GM12878 (cell line): ENCODE data around the gene FAM174A. TPM values are rescaled to one million over a fixed set of nuclear protein-coding genes. Genes with fewer than 3 reads are reported as not detected.

Experiments
- ATAC-seq: fragments of 200-7000 bp; cut with Tn5 transposase; 3 replicates; pipeline ENCODE4 v1.9.1; 2020; ENCODE audit warnings: mild to moderate bottlenecking, moderate library complexity
- BruUV-seq: library from RNA; stranded (reverse); fragments of 400-500 nt; replicated peaks from 2 replicates; lab custom pipeline; 2021; lab: Mats Ljungman, UMichigan
- CTCF ChIA-PET: fragments of 300-600 bp; sonication (Branson Sonifier 250); formaldehyde crosslinking; extraction: SDS; loops from one replicate; lab custom pipeline; 2021; ENCODE audit warnings: inconsistent platforms; lab: Yijun Ruan, JAX
- POLR2A ChIA-PET: fragments of 350-600 bp; formaldehyde crosslinking; extraction: SDS; loops from one replicate; lab custom pipeline; 2021; ENCODE audit warnings: inconsistent platforms; lab: Charles Lee
- RAD21 ChIA-PET: fragments of 300-600 bp; sonication (Branson Sonifier 250); formaldehyde crosslinking; loops from one replicate; lab custom pipeline; 2023; ENCODE audit warnings: antibody characterized with exemption; ENCODE audit not compliant: unreplicated experiment; lab: Charles Lee
- SMC1A ChIA-PET: fragments of 300-600 bp; sonication (Branson Sonifier 250); formaldehyde crosslinking; loops from one replicate; lab custom pipeline; 2023; ENCODE audit not compliant: unreplicated experiment, uncharacterized antibody; lab: Charles Lee
- DNase-seq: peaks from one replicate; pipeline ENCODE4 v3.0.0-alpha.2; 2011; ENCODE audit warnings: low read depth, low spot score
- FAIRE-seq: peaks from 3 replicates; lab custom pipeline; 2011; peaks lifted over from hg19 to GRCh38; lab: Jason Lieb, UNC
- H2AFZ ChIP-seq: 2 replicates; pipeline ENCODE4 v1.6.0; 2011; ENCODE audit warnings: low read depth, low read length, control low read depth; ENCODE audit not compliant: control insufficient read depth
- H3K27ac ChIP-seq: 2 replicates; pipeline ENCODE4 v1.5.1; 2011; ENCODE audit warnings: control low read depth; ENCODE audit not compliant: control insufficient read depth, insufficient read depth
- H3K27me3 ChIP-seq, 2 experiments: replicated peaks in 1 of 2; 2 replicates each; pipeline versions ENCODE4 v1.6.0 to v1.6.1; 2011; ENCODE audit warnings: low read length in 1 of 2; ENCODE audit not compliant: control insufficient read depth in 2 of 2, insufficient read depth in 2 of 2
- H3K36me3 ChIP-seq, 2 experiments: 2 replicates each; pipeline ENCODE4 v1.5.1; 2011; ENCODE audit warnings: low read length in 1 of 2; ENCODE audit not compliant: control insufficient read depth in 2 of 2, insufficient read depth in 2 of 2
- H3K4me1 ChIP-seq: 2 replicates; pipeline ENCODE4 v1.6.1; 2011; ENCODE audit warnings: mild to moderate bottlenecking, low read length, moderate library complexity, mixed read lengths; ENCODE audit not compliant: control insufficient read depth, insufficient read depth
- H3K4me2 ChIP-seq: 2 replicates; pipeline ENCODE4 v1.6.0; 2011; ENCODE audit warnings: control low read depth; ENCODE audit not compliant: control insufficient read depth, insufficient read depth
- H3K4me3 ChIP-seq: fragments of 200-600 bp; sonication (generic); 2 replicates; pipeline ENCODE4 v1.5.1; 2016
- H3K79me2 ChIP-seq: 2 replicates; pipeline ENCODE4 v1.6.0; 2011; ENCODE audit warnings: low read length; ENCODE audit not compliant: control insufficient read depth, insufficient read depth
- H3K9ac ChIP-seq: 2 replicates; pipeline ENCODE4 v1.8.0; 2011; ENCODE audit warnings: low read length, control low read depth, mixed read lengths; ENCODE audit not compliant: control insufficient read depth, insufficient read depth
- H3K9me3 ChIP-seq: replicated peaks from 3 replicates; pipeline ENCODE4 v1.5.1; 2011; ENCODE audit warnings: mild to moderate bottlenecking, low read length; ENCODE audit not compliant: control insufficient read depth, insufficient read depth
- H4K20me1 ChIP-seq: 2 replicates; pipeline ENCODE4 v1.6.0; 2011; ENCODE audit not compliant: control insufficient read depth, insufficient read depth
- CBX5 ChIP-seq: sonication (generic); IDR thresholded peaks from 2 replicates; pipeline ENCODE4 v1.6.1; 2016; ENCODE audit warnings: low read depth, moderate library complexity, mild to moderate bottlenecking, inconsistent platforms
- IKZF1 ChIP-seq: fragments of 450-650 bp; conservative IDR thresholded peaks from 2 replicates; pipeline ENCODE4 v1.6.1; 2017; ENCODE audit warnings: antibody characterized with exemption, mild to moderate bottlenecking
- MEF2A ChIP-seq: IDR thresholded peaks from 2 replicates; pipeline ENCODE4 v1.6.1; 2011; ENCODE audit warnings: low read depth, mild to moderate bottlenecking, low read length, moderate library complexity; ENCODE audit not compliant: insufficient read depth
- NR2F1 ChIP-seq: fragments of 450-650 bp; conservative IDR thresholded peaks from 2 replicates; pipeline ENCODE4 v1.6.1; 2017; ENCODE audit warnings: mild to moderate bottlenecking
- PAX5 ChIP-seq: IDR thresholded peaks from 2 replicates; pipeline ENCODE4 v1.6.1; 2011; ENCODE audit warnings: low read depth, low read length, borderline replicate concordance
- PAX8 ChIP-seq: fragments of 450-650 bp; IDR thresholded peaks from 2 replicates; pipeline ENCODE4 v1.6.1; 2017; ENCODE audit warnings: mild to moderate bottlenecking, moderate library complexity
- POLR2AphosphoS5 ChIP-seq: IDR thresholded peaks from 2 replicates; pipeline ENCODE4 v1.6.1; 2011; ENCODE audit warnings: mild to moderate bottlenecking, low read length, inconsistent platforms
- RBBP5 ChIP-seq: fragments of 200-600 bp; sonication (generic); conservative IDR thresholded peaks from 2 replicates; pipeline ENCODE4 v1.6.1; 2016
- RELA ChIP-seq: fragments of 450-650 bp; IDR thresholded peaks from 2 replicates; pipeline ENCODE4 v1.8.0; 2014; ENCODE audit warnings: borderline replicate concordance; ENCODE audit not compliant: partially characterized antibody
- STAT3 ChIP-seq: IDR thresholded peaks from 2 replicates; pipeline ENCODE4 v1.6.1; 2011; ENCODE audit warnings: low read depth, low read length, improper control_type of control experiment
- ZBED1 ChIP-seq: IDR thresholded peaks from 2 replicates; pipeline ENCODE4 v1.6.1; 2016; ENCODE audit warnings: borderline replicate concordance
- ZZZ3 ChIP-seq: IDR thresholded peaks from 2 replicates; pipeline ENCODE4 v1.6.1; 2011; ENCODE audit warnings: low read depth; ENCODE audit not compliant: control insufficient read depth, insufficient read length
- WGBS: methylation state at CpG from one replicate; pipeline ENCODE4 v1.1.6; 2016; ENCODE audit warnings: low lambda C conversion rate; ENCODE audit not compliant: insufficient replicate concordance, insufficient coverage; ENCODE audit errors: missing lambda C conversion rate; 5-methylcytosine and 5-hydroxymethylcytosine counted together
- in situ Hi-C: fragments of 300-500 bp; cut with MboI; formaldehyde crosslinking; loops from 9 replicates; pipeline ENCODE4 v1.14.3; 2018; ENCODE audit warnings: mixed read lengths
- intact Hi-C: fragments of 100-400 bp; cut with micrococcal nuclease; formaldehyde crosslinking; loops from one replicate; pipeline ENCODE4 v1.14.2; 2022; ENCODE audit not compliant: unreplicated experiment
- polyA plus RNA-seq, 11 experiments: library from polyadenylated mRNA; depleted of rRNA in 4 of 11; unstranded in 6 of 11; stranded (reverse) in 5 of 11; fragments of >200 nt; fragmentation: Nextera tagmentation in 4 of 11; fragmentation: Illumina TruSeq in 1 of 11; extraction: Ambion mirVana in 4 of 11; extraction: Trizol in 1 of 11; gene quantifications; 1 replicate in 1 of 11; 2 replicates in 10 of 11; pipeline versions ENCODE4 v1.2.1 to v1.2.3, GENCODE V29; 2011 to 2016; ENCODE audit warnings: inconsistent platforms in 2 of 11, missing spikeins in 2 of 11, low read depth in 1 of 11
- total RNA-seq, 4 experiments: library from RNA; depleted of rRNA in 3 of 4; stranded (reverse); fragments of >200 nt in 3 of 4; fragmentation: Illumina TruSeq in 1 of 4; extraction: Trizol in 1 of 4; gene quantifications; 2 replicates each; pipeline versions ENCODE4 v1.2.1 to v1.2.3, GENCODE V29; 2013 to 2021
- TF ChIP-seq, protein P1 (sequence below): fragments of 150-350 bp; IDR thresholded peaks from 2 replicates; pipeline ENCODE4 v1.6.1; 2014; ENCODE audit warnings: mild to moderate bottlenecking, low read depth, low read length
- TF ChIP-seq, protein P2 (sequence below): fragments of 450-650 bp; IDR thresholded peaks from 2 replicates; pipeline ENCODE4 v1.6.1; 2017; ENCODE audit warnings: mild to moderate bottlenecking, low read depth, inconsistent platforms; ENCODE audit not compliant: poor library complexity, severe bottlenecking

FAM174A gene
- total and polyA plus RNA-seq, 10 of the 15 experiments (the other 5 are each of a cell fraction or from before 2014, with no cell fraction given) = 1.4 to 12.1 (median 6.0) TPM

DNA sequence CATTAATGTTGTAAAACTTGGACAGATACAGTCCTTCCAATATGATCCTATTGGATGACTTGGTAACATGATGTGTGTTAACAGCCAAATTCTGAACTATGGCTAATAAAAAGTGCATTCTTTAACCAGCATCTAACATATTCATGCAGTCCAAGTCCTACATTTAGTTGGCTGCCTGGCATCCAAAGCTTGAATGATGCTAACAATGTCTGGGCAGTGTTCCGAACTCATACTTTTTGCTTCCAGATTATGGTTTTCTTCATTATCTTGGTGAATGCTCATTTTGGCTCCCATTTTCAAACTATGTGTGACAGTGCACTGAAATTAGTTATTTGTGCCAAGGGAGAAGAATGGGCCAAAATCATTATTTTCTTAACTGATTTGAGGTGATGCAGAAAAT is 2.8 kb downstream of the FAM174A start (continued):
- TF ChIP-seq STAT3 = no peak
- TF ChIP-seq IKZF1 = no peak
- TF ChIP-seq, protein P1, sequence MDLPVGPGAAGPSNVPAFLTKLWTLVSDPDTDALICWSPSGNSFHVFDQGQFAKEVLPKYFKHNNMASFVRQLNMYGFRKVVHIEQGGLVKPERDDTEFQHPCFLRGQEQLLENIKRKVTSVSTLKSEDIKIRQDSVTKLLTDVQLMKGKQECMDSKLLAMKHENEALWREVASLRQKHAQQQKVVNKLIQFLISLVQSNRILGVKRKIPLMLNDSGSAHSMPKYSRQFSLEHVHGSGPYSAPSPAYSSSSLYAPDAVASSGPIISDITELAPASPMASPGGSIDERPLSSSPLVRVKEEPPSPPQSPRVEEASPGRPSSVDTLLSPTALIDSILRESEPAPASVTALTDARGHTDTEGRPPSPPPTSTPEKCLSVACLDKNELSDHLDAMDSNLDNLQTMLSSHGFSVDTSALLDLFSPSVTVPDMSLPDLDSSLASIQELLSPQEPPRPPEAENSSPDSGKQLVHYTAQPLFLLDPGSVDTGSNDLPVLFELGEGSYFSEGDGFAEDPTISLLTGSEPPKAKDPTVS = no peak
- no peak for TF ChIP-seq MEF2A
- no peak for TF ChIP-seq RBBP5
- TF ChIP-seq, all 136 proteins: peak for 0

DNA sequence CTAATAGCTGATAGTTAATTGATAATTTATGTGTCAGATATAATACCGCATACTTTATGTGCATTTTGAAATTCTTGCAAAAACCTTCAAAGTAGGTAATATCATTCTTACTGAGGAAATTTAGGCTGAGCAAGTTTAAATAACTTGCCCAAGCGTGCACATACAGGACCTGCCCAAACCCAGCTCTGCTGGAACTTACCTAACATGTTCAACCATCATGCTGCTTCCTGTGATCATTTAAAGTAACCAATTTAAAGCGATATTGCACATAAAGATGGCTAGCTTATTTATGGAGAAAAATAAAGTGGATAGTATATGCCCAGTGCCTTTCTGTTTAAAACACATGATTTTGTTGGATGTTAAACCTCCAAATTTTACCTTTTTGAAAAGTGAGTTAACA is 4.3 kb downstream of the FAM174A start:
- TF ChIP-seq PAX8 (no peak), POLR2AphosphoS5 (no peak), CBX5 (no peak), RELA (no peak), PAX5 (no peak), ZBED1 (no peak), NR2F1 (no peak), ZZZ3 (no peak), IKZF1 (no peak)
- TF ChIP-seq, protein P2, sequence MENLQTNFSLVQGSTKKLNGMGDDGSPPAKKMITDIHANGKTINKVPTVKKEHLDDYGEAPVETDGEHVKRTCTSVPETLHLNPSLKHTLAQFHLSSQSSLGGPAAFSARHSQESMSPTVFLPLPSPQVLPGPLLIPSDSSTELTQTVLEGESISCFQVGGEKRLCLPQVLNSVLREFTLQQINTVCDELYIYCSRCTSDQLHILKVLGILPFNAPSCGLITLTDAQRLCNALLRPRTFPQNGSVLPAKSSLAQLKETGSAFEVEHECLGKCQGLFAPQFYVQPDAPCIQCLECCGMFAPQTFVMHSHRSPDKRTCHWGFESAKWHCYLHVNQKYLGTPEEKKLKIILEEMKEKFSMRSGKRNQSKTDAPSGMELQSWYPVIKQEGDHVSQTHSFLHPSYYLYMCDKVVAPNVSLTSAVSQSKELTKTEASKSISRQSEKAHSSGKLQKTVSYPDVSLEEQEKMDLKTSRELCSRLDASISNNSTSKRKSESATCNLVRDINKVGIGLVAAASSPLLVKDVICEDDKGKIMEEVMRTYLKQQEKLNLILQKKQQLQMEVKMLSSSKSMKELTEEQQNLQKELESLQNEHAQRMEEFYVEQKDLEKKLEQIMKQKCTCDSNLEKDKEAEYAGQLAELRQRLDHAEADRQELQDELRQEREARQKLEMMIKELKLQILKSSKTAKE = no peak
- TF ChIP-seq, all 136 proteins: peak for 0
- H3K9ac ChIP-seq = no peak overlapping the region
- SMC1A ChIA-PET = interaction anchor here (0.6 to 2.4 kb wide), 3 partner anchors 10 to 452 kb away, joined by 3 to 10 read pairs (median 3); no protein-coding TSS in a partner anchor
- H3K79me2 ChIP-seq = peaks cover 21% of the 10 kb centered on the region
- CTCF ChIA-PET = no interaction called here
- no peak overlapping the region for H2AFZ ChIP-seq
- no peaks in the 10 kb centered on the region for H4K20me1 ChIP-seq
- RAD21 ChIA-PET = interaction anchor here (0.9 kb wide), 1 partner anchor 173 kb away, joined by 3 read pairs; no protein-coding TSS in a partner anchor
- H3K4me2 ChIP-seq = peak overlapping the region; percentile 7; the same call in 1 of the 2 replicates
- H3K36me3 ChIP-seq = no peaks in the 10 kb centered on the region
- FAIRE-seq (no peak), DNase-seq (no peak), ATAC-seq (no peak)
- 100% methylated on average over 3 of the region's 3 CpGs for WGBS
- POLR2A ChIA-PET = interaction anchor here (0.5 kb wide), 1 partner anchor 325 kb away, joined by 5 read pairs; no protein-coding TSS in a partner anchor
- H3K27me3 ChIP-seq = no peaks in the 10 kb centered on the region
- no peak overlapping the region for H3K4me3 ChIP-seq
- in situ Hi-C loops (no loop called here), intact Hi-C loops (loop anchor here (5.0 kb wide), 1 partner anchor 363 kb away; the partner anchor contains the start of gene ST8SIA4)
- no peaks in the 10 kb centered on the region for H3K9me3 ChIP-seq
- no peak overlapping the region for H3K27ac ChIP-seq
- no peaks in the 10 kb centered on the region for H3K4me1 ChIP-seq
- BruUV-seq = no TSS peak
